OCI-M1 (cell line): ENCODE results near the gene OPN4.
A peak's percentile ranks its signal among the peaks of the same experiment; 100 is the strongest.

Experiments
- DNase-seq: peaks from one replicate; lab custom pipeline; 2025; lab: John Stamatoyannopoulos, UW

The OPN4 gene

DNA sequence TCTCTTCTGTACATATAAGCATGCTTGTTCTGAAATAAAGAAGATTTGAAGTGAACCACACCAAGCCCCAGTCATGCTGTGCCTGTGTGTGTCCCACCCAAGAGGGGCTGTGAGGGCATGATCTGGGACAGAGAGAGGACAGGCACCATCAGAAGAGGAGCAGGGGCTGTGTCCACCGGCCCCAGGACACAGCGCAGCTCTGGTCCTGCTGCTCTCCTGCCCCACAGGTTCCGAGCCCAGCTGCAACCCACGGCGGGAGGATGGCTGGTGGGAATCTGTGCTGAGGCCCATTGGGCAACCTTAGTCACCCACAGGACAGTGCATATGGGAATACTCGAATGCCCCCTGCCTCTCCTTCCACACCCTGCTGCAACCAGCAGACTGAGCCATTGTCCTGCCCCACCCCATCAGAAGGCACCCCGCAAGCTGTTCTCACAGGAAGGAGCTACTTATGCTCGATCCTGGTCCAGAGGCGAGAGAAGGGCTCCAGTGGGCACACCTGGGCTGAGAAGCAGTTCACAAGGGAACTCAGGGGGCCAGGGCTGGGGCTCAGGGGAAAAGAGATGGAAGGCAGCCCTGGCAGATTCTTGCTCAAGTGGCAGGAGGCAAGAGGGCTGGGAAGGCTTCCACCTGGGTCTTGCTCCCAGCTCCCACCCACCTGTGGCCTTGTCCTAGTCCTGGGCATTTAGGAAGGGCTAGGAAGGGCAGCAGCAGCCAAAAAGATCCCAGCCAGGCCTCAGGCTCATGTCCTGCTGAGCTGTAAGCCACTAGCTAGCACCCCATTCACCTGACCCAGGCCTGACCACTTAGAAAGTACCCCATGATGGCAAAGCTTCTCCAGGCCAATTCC lies 45.9 kb downstream of the OPN4 start:
- no peak for DNase-seq

DNA sequence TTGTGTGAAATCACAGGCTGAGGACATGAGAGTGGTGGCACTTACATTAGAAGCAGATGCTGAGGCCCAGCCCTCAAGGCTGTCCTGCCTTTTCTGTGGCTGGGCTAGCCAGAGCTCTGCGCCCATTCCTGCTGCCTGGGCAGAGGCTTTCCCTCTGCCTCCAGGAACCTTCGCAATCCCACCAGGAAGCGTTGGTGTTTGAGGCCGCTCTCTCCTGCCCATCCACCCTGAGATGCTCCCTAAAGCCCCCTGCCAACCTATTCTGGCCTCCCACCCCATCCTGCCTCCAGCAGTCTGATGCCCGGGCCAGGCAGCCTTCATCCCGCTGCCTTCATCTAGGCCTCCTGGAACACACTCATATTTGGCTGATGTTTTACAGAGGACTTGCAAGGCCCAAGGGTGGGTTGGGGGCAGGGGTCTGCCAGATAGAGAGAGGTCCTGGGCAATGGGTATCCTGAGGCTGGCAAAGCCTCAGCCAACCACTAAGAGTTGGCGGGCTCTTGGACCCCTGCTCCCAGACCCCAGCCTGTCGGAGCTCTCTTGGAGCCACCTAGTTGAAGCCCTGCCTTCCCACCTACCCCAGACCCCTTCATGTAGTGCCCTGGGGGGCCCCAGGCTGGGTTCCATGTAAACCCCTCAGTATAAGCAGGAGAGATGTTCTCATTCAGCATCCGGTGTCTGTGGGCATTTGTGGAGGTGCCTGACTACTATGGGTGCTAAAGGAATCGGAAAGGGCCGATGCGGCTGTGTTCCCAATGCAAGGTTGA lies 46.7 kb downstream of the OPN4 start:
- DNase-seq = no peak

DNA sequence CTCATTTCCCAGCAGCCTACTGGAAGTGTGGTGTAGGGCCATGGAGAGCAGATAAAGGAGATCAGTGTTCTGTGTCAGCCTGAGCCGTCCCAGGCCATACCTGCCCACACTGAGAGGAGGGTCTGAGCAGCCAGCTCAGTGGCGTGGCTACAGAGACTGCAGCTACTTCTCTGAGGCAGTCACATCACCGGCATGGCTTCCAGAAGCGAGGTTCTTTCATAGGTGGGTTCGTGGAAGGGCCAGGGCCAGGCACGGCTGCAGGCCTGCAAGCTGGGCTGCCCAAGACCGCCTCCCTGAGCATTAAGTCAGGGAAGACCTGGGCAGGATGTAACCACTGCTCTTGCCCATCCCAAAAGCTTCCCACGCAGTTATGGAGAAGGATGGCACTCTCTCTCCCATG lies 48.8 kb downstream of the OPN4 start:
- no peak for DNase-seq

DNA sequence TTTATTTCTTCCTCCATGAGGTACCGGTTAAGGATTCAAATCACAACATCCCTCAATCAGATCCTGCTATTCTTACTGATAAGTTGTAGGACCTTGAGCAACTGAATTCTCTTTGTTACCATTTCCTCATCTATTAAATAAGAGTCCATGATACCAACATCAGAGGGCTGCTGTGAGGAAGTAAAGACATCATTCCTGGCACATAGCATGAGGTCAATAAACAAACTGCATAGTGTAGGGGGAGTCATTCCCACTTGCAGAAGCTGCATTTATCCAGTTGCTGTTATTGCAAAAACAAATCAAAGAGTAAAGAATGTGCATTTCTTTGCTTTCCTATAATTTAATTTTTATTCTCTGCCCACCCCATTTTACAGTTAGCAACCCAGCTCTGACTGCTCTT lies 50.8 kb downstream of the OPN4 start:
- DNase-seq = no peak

DNA sequence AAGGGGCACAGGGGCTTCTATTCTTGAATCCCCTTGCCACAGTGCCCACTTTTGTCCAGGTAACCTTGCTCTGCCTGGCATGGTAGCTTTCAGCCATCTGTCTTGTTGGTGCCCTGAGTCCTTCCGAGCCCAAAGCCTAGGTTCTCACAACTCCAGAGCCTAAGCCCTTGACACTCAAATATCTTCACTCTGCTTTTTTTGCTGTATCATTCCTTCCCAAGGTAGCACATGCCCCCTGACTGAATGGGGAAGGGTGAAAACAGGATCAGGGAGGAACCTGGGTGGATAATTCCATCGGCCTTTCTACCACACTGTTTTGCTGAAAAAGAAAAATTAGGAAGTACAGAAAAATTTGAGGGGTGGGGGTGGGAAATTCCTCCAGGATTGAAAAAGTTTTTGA lies 51.6 kb downstream of the OPN4 start:
- DNase-seq = no peak

DNA sequence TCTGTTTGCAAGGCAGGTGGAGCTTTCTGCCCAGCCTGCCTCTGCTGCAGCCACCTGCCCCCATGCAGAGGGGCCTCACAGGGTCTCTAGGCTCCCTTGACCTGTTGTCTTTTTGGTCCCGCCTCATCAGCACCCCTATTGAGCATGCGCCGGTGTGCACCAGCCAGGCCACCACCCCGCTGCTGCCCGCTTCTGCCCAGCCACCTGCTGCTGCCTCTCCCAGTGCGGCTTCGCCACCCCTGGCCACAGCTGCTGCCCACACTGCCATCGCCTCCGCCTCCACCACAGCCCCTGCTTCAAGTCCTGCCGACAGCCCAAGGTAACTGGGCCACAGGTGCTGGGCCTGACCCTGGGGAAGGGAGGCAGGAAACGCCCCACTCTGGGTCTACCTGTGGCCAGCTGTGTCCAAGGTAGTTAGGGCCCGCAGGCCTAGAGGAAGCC lies 52.1 kb downstream of the OPN4 start:
- no peak for DNase-seq

DNA sequence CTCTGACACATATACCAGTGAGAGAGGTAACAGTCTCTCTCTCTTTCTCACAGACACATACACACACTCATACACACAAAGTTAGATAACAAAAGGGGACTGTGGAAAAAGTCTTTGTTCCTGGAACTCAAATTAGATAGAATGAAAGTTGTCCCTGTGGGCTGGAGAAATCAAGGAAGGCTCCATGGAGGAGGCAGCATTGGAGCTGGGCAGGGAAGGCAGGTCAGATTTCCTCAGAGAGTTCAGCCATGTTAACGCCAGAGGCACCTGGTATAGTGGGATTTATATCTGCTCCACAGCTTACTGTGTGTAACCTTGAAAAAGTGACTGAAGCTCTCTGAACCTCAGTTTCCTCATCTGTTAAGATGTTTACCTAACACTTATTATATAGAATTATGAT lies 52.6 kb downstream of the OPN4 start:
- DNase-seq = no peak

DNA sequence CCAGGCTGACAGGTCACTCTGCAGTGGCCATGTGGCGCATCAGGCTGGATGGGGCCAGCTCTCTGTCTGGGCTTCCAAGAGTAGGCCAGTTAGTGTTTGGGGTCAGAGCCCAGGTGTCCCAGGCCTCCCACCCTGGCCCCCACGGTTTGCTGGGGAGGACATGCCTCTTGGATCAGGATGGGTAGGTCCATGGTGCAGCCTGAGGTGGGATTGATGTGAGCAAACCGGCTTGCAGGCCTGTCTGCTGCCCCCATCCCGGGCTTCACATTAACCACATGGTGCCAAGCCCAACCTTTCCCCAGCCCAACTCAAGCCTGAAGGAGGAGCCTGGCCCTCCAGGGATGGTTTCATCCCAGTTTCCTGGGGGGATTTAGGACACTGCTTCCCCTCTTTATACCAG lies 53.2 kb downstream of the OPN4 start:
- no peak for DNase-seq

DNA sequence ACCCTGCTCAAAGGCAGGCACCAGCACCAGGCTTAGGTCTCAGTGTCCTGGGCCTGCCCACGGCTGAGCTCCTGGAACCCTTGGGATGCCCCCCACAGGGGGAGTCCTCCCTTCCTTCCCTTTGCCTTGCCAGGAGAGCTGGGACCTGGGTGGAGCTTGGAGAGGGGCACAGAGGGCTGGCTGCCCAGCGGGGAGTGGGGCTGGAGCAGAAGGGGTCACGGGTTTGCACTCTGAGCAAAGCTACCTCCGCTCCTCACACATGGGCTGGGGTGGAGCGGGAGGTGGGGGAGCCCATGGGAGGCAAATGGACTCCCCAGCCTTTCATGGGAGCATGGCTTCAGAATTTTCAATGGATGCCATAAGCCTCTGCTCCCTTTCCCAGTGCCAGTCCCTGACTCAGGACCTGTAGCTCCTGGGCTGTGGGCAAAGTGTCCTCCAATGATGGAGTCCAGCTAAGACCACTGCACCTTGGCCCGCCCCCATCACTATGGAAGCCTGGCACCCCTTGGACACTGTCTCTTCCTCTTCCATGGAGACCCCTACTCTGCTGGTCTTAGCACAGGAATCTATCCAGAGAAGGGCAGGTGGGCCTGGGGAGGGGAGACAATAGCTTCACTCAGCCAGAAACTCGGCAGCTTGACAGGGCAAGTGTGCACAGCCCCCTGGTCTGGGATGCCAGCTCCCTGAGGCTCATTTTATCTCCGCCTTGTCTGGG lies 53.9 kb downstream of the OPN4 start:
- DNase-seq = no peak

DNA sequence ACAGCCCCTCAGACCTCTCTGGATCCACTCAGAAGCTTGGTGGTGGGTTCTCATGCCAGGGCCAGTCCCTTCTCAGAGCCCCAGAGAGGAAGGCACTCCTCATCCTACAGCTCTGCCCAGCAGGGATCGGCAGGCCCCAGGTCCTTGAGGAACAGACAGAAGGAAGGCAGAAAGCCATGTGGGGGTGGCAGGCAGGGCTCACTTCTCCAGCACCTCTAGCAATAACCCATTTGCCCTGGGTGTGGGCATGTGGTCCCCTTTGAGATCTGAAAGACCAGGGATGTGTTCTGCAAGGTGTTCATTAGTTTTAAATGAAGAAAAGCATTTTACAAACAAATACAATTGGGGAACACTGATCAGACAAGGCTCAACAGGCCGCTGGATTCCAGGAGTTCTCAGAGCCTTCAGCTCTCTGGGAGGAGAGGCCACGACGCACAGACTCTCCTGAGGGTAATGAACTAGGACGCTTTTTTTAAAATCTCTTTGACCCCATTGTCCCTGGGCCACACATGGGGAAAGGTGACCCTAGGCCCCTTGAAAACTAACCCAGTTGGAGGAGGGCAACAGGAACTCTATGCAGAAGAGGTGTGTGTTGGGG lies 54.5 kb downstream of the OPN4 start:
- DNase-seq = no peak

DNA sequence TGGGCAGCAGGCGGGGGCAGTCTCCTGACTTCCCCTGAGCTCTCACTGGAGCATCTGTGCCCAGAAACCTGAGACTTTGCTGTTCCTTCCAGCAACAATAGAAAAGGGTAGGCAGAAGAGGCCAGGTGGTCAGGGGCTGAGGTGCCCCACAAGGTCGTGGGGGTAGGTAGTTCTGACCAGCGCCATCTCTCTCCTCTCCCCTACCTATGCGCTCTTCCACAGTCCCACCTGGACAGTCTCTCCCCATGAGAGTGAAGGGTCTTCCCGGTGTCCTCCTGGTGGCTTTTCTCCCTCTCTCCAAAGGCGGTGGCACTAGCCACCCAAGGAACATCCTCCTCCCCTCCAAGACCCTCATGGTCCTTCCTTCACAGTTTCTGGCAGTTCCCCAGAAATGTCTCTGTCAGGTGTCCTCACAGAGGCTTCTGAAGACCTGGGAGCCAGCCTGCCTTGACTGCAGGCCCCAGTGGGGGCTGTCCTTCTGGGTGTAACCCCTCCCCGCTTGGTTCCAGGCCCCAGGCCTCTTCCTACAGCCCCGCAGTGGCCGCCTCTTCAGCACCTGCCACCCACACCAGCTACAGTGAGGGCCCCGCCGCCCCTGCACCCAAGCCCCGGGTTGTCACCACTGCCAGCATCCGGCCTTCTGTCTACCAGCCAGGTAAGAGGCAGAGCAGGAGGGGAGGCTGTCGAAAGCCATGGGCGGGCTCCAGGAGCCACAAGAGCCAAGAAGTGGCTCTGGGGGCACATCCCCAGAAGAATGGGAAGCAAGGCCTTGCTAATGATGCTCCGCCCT lies 55.2 kb downstream of the OPN4 start:
- DNase-seq = no peak

DNA sequence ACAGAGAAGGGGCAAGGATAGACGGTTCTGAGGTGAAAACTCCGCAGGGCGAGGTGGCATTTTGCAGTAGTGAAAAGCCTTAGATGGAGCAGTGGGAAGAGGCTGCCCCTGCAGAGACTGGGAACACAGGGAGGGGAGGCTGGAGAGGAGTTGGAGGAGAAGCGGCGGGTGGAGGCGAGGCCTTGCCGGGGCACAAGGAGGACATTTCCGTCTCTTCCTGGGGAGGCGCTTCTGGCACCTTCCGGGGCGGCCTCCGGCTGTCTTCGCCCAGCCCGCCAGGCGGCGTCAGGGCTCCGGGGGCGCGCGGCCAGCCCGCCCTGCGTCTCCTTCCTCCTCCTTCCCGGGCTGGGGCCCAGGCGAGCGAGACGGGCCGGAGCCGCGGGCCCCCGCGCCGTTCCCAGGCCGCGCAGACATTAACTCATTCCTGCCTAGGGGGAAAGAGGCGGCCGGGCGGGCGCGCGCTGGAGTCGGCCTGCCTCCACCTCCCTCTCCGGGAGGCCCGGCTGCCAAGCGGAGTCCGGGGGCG lies 56.7 kb downstream of the OPN4 start:
- peak; percentile 95 for DNase-seq

DNA sequence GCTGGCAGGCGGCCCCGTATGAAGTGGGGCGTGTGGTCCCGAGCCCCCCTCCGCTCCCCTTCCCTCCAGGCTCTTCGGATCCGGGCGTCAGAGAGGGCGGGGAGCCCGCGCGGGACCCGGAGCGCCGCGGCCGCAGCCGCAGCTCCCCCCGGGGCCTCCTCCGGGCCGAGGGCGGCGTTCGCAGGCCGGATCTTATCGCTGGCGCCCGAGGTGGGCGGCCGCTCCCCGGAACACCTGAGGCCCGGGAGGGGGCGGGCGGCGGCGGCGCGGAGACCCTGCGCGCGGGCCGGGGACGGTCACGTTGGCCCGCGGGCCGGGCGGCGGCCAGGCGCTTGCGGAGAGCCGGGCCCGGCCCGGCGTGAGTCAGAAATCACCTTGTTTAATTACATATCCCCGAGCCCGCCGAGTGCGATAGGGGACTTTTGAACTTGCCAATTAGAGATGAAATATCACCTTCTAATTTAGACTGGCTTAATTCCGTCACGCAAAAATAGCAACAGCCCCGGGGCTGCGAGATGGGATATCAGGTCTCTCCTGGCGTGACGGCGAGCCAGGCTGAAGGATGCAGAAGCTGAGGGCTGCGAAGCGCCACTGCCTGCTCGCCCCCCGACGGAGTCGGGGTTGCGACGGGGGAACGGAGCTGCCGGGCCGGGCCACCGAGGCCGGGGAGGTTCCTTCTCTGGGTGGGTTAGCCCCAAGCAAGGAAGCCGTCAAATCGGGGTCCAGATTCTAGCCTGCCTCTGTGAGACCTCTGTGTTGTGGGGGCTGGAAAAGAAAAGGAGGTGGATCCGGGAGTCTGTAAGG lies 57.4 kb downstream of the OPN4 start:
- DNase-seq = peak; percentile 63

DNA sequence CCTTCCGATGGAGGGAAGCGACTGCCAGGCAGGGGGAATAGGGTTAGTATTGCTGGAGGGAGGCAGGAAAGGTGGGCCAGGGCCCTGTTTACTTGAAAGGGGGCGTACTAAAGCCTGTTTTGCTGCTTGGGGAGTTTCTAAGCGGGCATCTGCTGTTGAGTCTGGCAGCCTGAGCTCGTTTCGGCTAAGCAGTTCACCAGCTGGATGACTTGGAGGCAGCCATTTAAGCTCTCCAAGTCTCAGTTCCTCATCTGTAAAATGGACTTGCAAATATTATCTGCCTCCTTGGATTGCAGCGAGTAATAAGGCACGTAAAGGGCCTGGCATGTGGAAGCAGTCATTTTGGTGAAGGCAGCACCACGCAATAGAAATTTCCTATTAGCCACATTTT lies 58.0 kb downstream of the OPN4 start:
- DNase-seq = no peak

DNA sequence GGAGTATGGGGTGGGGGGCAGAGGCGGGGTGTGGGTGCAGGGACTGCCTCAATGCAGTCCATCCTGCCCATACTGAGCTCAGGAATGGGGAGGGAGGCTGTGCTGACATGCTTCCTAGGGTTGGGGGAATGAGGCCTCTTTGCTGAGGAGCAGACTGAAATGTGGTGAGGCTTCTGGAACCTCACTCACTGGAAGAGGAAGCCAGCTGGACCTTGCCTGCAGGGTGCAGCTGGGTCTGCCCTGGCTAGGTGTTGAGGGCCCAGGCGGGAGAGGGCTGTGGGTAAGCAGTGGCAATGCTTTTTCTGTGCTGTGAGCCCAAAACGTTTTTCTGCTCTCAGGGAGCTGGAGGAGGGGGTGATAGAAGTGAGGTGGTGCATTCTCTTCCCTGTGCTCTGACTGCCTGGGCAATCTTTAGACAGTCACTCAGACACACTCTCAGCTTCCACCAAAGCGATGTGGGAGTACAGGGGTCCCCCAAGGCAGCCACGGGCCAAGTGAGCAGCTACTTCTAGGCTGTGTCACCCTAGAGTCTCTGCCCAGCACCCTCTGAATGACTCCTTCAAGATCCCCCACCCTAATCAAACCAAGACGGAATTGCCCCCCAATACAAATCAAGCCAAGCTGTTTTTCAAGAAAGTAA lies 60.9 kb downstream of the OPN4 start:
- no peak for DNase-seq

DNA sequence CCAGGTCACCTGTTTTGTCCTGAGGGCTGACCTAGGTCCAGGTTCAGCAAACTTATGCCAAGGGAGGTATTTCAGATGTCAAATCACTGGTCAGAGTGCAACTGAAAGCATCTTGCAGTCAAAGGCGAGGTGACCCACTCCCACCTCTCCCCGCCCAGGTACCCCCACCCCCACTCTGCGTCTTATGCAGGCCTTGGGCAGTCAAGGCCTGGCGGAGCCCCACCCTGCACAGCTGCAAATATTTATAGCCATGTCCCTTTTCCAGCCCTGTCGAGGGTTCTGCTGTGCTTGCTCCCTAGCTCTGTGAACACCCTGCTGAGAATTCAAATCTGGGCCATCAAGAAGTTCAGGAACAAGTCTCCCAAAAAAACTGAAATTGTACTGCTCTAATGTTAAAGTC lies 61.5 kb downstream of the OPN4 start:
- DNase-seq = no peak
